Fibroblast of lung (primary cell): ENCODE measurements around the gene DNAJB13. TPM values are rescaled to one million over a fixed set of nuclear protein-coding genes. Genes with fewer than 3 reads are reported as not detected.

ENCODE experiments used
- polyA plus RNA-seq, 2 donors: library from polyadenylated mRNA; depleted of rRNA in 1 of 2; stranded (reverse) in 1 of 2; unstranded in 1 of 2; fragments of >200 nt; gene quantifications; 2 replicates each; pipeline ENCODE4 v1.2.1, GENCODE V29; 2011 to 2012; ENCODE audit warnings: missing spikeins in 1 of 2
- total RNA-seq: library from RNA; depleted of rRNA; stranded (reverse); fragments of >200 nt; gene quantifications from 2 replicates; pipeline ENCODE4 v1.2.1, GENCODE V29; 2014

The DNAJB13 gene
- total and polyA plus RNA-seq, 2 donors (not counting 1 experiment from before 2014, with no cell fraction given): 0.10 to 0.17 TPM

Other genes with a start within 250 kb of the DNAJB13 start
- 74.2 and 103 TPM in 2 replicates for gene RAB6A, start 190.0 kb upstream of the DNAJB13 start, total RNA-seq
- gene RAB6A, start 190.0 kb upstream of the DNAJB13 start, polyA plus RNA-seq: 182 and 255 TPM in 2 replicates
- gene MRPL48, start 163.2 kb upstream of the DNAJB13 start, total RNA-seq: 25.4 and 32.9 TPM in 2 replicates
- gene MRPL48, start 163.2 kb upstream of the DNAJB13 start, polyA plus RNA-seq: 46.2 and 46.3 TPM in 2 replicates
- gene COA4, start 74.2 kb upstream of the DNAJB13 start, total RNA-seq: 64.7 TPM in 2 replicates
- gene COA4, start 74.2 kb upstream of the DNAJB13 start, polyA plus RNA-seq: 56.2 and 74.0 TPM in 2 replicates
- 9.2 TPM in 2 replicates for gene PAAF1, start 74.0 kb upstream of the DNAJB13 start, total RNA-seq
- gene PAAF1, start 74.0 kb upstream of the DNAJB13 start, polyA plus RNA-seq: 17.5 and 20.0 TPM in 2 replicates
- 0.77 and 4.8 TPM in 2 replicates for gene UCP2, start 31.8 kb downstream of the DNAJB13 start, total RNA-seq
- gene UCP2, start 31.8 kb downstream of the DNAJB13 start, polyA plus RNA-seq: 10.7 and 11.5 TPM in 2 replicates
- 0.26 and 0.33 TPM in 2 replicates for gene UCP3, start 58.1 kb downstream of the DNAJB13 start, total RNA-seq
- gene UCP3, start 58.1 kb downstream of the DNAJB13 start, polyA plus RNA-seq: 0.11 and 0.18 TPM in 2 replicates
- 6.2 and 8.3 TPM in 2 replicates for gene C2CD3, start 220.0 kb downstream of the DNAJB13 start, total RNA-seq
- 5.8 and 7.5 TPM in 2 replicates for gene C2CD3, start 220.0 kb downstream of the DNAJB13 start, polyA plus RNA-seq
- gene PPME1, start 220.3 kb downstream of the DNAJB13 start, total RNA-seq: 20.0 and 35.3 TPM in 2 replicates
- gene PPME1, start 220.3 kb downstream of the DNAJB13 start, polyA plus RNA-seq: 38.8 and 44.0 TPM in 2 replicates